ENCODE data around the gene LIN7B. TPM values are rescaled to one million over a fixed set of nuclear protein-coding genes. Genes with fewer than 3 reads are reported as not detected.

The LIN7B gene
- total and polyA plus RNA-seq, 9 of the 15 experiments (the other 6 are each of a cell fraction or from before 2014, with no cell fraction given) = 0.89 to 15.7 (median 4.0) TPM

DNA sequence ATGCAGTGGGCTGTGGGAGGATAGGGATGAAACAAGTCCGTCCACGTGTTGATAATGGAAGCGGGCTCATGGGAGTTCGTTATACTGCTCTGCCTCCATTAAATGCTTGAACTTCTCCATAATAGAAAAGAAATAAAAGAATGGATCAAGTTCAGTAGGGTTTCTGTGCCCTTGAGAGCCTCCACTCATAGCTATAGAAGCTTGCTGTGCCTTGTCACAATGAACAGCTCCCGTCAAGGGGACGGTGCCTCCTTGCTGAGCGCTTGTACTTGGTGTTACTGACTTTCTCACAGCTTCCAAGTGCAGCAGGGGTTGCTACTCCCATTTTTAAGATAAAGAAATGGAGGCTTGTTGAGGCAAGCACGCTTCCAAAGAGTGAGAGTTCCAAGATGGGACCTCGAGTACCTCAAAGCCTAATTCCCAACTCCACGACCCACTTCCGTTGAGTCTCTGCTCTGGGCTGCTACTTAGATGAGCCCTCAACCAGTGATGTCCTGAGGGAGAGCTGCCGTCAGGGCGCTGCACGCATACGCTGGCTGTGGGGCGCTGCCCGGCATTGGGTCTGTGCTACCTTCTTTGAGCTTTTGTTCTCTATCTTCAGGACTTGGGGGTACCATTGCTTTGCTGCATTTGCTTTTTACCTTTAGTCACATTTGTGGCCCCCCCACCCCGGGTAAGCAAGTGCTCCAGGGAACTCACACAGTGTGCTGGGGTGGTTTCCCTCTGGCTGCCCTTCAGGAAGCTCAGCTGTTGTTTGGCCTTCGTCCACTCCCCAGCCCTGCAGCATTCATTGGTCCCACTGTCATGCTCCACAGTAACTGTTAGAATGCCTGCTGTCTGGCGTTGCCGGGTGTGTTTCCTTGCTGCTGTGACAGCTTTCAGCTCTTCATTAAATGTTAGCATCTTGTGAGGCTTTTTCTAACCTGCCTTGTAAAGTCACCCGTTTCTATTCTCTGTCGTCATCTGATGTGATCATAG is 19.4 kb upstream of the LIN7B start:
- Histone ChIP-seq H3K4me2 (ENCODE audit: insufficient read depth, low read length) (no peak overlapping the region), H3K4me1 (replicated peaks in 1 of 2; ENCODE audit: control insufficient read depth in 2 of 2, insufficient read depth in 2 of 2, low read length in 2 of 2) (no peaks in the 10 kb centered on the region; a peak in 2 of 5 replicates), H3K36me3 (ENCODE audit: control insufficient read depth, insufficient read depth, low read length) (peaks cover 100% of the 10 kb centered on the region), H4K20me1 (replicated peaks; ENCODE audit: control insufficient read depth, insufficient read depth, low read length) (peaks cover 29% of the 10 kb centered on the region), H3K27me3 (ENCODE audit: control insufficient read depth in 2 of 2, insufficient read depth in 2 of 2, low read length in 2 of 2) (no peaks in the 10 kb centered on the region), H2AFZ (ENCODE audit: low read depth, low read length) (no peak overlapping the region), H3K27ac (ENCODE audit: extremely low read depth, low read depth, low read length) (no peak overlapping the region), H3K9me3 (replicated peaks; ENCODE audit: control insufficient read depth, insufficient read depth, low read depth, low read length) (no peaks in the 10 kb centered on the region), H3K9ac (ENCODE audit: insufficient read depth in 1 of 2, low read depth in 2 of 2, low read length in 2 of 2) (no peak overlapping the region), H3K9me1 (ENCODE audit: control insufficient read depth, insufficient read depth, low read length) (no peaks in the 10 kb centered on the region), H3K79me2 (ENCODE audit: control insufficient read depth, insufficient read depth, low read length) (peaks cover 73% of the 10 kb centered on the region), H3K4me3 (no peak overlapping the region)
- POLR2A ChIA-PET = interaction anchor here (0.5 to 2.4 kb wide), 11 partner anchors 8 to 1127 kb away, joined by 3 to 14 read pairs (median 3); no protein-coding TSS in a partner anchor
- no peak for ATAC-seq
- BruUV-seq (replicated peaks) = no TSS peak
- WGBS (ENCODE audit: insufficient coverage, low coverage, missing lambda C conversion rate) = 90% methylated on average over 22 of the region's 23 CpGs
- CTCF ChIA-PET (ENCODE audit: low intra/inter-chr PET ratio) = no interaction called here
- no peak for FAIRE-seq
- no peak for DNase-seq (ENCODE audit: extremely low read depth in 1 of 4, low spot score in 3 of 4)
- in situ Hi-C loops (cut with MboI) = loop anchor here (5.0 kb wide), 1 partner anchor 98 kb away; no protein-coding TSS in a partner anchor
- intact Hi-C loops (cut with micrococcal nuclease) = no loop called here
- no peak for TF ChIP-seq BRD9 (IDR thresholded peaks at IDR 0.05; ENCODE audit: low read depth, partially characterized antibody)
- TF ChIP-seq MBD2 (IDR thresholded peaks at IDR 0.05; ENCODE audit: borderline replicate concordance, low read depth) = no peak
- TF ChIP-seq ID3 (CRISPR knock-in tag; IDR thresholded peaks at IDR 0.05) = no peak
- TF ChIP-seq ID3 (tag; IDR thresholded peaks at IDR 0.05) = no peak
- TF ChIP-seq RBFOX2 (IDR thresholded peaks at IDR 0.05; ENCODE audit: low read depth, low read length) = peak; percentile 62
- TF ChIP-seq SAFB (IDR thresholded peaks at IDR 0.05; ENCODE audit: borderline replicate concordance, low read depth, low read length) = no peak
- TF ChIP-seq ZNF217 (CRISPR knock-in tag; IDR thresholded peaks at IDR 0.05) = no peak
- no peak for TF ChIP-seq ZNF318 (IDR thresholded peaks at IDR 0.05; ENCODE audit: borderline replicate concordance in 1 of 2, low read depth in 1 of 2)
